ENCODE measurements around the gene FOXC1.

Gene FOXC1

GRCh38 chr6:1645466-1646185, 35.9 kb downstream of the FOXC1 start:
- no peak for DNase-seq

GRCh38 chr6:1651362-1651761, 41.6 kb downstream of the FOXC1 start:
- DNase-seq, result no peak

GRCh38 chr6:1652842-1653241, 43.1 kb downstream of the FOXC1 start:
- DNase-seq, result no peak

GRCh38 chr6:1654054-1654453, 44.3 kb downstream of the FOXC1 start:
- no peak for DNase-seq

- DNase-seq, result peak; percentile 38
Observed at GRCh38 chr6:1657116-1657770, 47.5 kb downstream of the FOXC1 start.

- DNase-seq, result no peak
Observed at GRCh38 chr6:1657771-1658165, 48.1 kb downstream of the FOXC1 start.

- no peak for DNase-seq
Observed at GRCh38 chr6:1658212-1659005, 48.7 kb downstream of the FOXC1 start.

- DNase-seq, result no peak
Observed at GRCh38 chr6:1659816-1660215, 50.1 kb downstream of the FOXC1 start.

- no peak for DNase-seq
Observed at GRCh38 chr6:1662534-1662933, 52.8 kb downstream of the FOXC1 start.

All from kidney glomerular epithelial cell (primary cell).